Measurements from ENCODE around the gene MSANTD7. TPM values are rescaled to one million over a fixed set of nuclear protein-coding genes. Genes with fewer than 3 reads are reported as not detected.
A peak's percentile ranks its signal among the peaks of the same experiment; 100 is the strongest.

The MSANTD7 gene
- total and polyA plus RNA-seq, 2 of the 13 experiments (the other 11 are each of a cell fraction or from before 2014, with no cell fraction given), result 3.7 to 16.7 TPM

DNA sequence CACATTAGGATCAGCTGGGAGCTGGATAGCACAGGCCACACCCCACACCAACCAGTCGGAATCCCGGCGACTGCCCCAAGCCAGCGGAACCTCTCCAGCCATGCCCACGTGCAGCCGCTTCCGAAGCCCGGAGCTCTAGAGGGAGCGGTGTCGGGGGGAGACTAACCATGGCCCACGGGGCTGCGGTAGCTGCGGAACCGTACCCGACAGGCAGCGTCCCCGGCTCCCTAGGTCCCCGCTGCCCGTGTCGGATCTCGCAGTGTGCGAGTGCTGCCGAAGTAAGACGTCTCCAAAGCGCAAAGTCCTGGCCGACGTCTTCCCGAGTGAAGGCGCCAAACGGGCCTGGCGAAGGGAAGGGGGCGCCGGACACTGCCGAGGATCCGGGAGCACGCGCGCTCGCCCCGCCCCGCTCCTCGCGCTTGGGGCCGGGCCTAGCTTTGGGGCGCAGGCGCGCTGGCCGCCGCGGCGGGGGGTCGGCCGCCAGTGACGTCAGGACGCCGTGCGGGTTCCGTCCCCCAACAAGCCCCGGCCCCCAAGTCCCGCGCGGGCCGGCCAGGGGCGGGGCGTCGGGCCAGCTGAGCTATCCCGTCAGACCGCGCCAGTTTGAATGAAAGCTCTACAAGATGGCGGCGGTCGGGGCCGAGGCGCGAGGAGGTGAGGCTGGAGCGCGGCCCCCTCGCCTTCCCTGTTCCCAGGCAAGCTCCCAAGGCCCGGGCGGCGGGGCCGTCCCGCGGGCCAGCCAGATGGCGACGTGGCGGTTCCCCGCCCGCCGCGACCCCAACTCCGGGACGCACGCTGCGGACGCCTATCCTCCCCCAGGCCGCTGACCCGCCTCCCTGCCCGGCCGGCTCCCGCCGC, 40.4 kb downstream of the MSANTD7 start, which contains the start of gene SUV39H2 (continued):
- TF ChIP-seq, protein P1, sequence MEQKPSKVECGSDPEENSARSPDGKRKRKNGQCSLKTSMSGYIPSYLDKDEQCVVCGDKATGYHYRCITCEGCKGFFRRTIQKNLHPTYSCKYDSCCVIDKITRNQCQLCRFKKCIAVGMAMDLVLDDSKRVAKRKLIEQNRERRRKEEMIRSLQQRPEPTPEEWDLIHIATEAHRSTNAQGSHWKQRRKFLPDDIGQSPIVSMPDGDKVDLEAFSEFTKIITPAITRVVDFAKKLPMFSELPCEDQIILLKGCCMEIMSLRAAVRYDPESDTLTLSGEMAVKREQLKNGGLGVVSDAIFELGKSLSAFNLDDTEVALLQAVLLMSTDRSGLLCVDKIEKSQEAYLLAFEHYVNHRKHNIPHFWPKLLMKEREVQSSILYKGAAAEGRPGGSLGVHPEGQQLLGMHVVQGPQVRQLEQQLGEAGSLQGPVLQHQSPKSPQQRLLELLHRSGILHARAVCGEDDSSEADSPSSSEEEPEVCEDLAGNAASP (CRISPR knock-in tag; IDR thresholded peaks at IDR 0.05; ENCODE audit: borderline replicate concordance), result peak; percentile 14; the same call in 1 of the 2 replicates
- TF ChIP-seq ZNF24 (IDR thresholded peaks at IDR 0.05), result no peak
- no peak; the same call in 1 of the 2 replicates for TF ChIP-seq ZNF556 (CRISPR knock-in tag; IDR thresholded peaks at IDR 0.05; ENCODE audit: borderline replicate concordance)
- TF ChIP-seq ZNF614 (CRISPR knock-in tag; IDR thresholded peaks at IDR 0.05; ENCODE audit: borderline replicate concordance), result peak; percentile 67; the same call in 1 of the 2 replicates
- TF ChIP-seq FOXA1 (IDR thresholded peaks at IDR 0.05), result no peak
- TF ChIP-seq FOXA1 (CRISPR knock-in tag; IDR thresholded peaks at IDR 0.05), result no peak
- TF ChIP-seq, protein P2, sequence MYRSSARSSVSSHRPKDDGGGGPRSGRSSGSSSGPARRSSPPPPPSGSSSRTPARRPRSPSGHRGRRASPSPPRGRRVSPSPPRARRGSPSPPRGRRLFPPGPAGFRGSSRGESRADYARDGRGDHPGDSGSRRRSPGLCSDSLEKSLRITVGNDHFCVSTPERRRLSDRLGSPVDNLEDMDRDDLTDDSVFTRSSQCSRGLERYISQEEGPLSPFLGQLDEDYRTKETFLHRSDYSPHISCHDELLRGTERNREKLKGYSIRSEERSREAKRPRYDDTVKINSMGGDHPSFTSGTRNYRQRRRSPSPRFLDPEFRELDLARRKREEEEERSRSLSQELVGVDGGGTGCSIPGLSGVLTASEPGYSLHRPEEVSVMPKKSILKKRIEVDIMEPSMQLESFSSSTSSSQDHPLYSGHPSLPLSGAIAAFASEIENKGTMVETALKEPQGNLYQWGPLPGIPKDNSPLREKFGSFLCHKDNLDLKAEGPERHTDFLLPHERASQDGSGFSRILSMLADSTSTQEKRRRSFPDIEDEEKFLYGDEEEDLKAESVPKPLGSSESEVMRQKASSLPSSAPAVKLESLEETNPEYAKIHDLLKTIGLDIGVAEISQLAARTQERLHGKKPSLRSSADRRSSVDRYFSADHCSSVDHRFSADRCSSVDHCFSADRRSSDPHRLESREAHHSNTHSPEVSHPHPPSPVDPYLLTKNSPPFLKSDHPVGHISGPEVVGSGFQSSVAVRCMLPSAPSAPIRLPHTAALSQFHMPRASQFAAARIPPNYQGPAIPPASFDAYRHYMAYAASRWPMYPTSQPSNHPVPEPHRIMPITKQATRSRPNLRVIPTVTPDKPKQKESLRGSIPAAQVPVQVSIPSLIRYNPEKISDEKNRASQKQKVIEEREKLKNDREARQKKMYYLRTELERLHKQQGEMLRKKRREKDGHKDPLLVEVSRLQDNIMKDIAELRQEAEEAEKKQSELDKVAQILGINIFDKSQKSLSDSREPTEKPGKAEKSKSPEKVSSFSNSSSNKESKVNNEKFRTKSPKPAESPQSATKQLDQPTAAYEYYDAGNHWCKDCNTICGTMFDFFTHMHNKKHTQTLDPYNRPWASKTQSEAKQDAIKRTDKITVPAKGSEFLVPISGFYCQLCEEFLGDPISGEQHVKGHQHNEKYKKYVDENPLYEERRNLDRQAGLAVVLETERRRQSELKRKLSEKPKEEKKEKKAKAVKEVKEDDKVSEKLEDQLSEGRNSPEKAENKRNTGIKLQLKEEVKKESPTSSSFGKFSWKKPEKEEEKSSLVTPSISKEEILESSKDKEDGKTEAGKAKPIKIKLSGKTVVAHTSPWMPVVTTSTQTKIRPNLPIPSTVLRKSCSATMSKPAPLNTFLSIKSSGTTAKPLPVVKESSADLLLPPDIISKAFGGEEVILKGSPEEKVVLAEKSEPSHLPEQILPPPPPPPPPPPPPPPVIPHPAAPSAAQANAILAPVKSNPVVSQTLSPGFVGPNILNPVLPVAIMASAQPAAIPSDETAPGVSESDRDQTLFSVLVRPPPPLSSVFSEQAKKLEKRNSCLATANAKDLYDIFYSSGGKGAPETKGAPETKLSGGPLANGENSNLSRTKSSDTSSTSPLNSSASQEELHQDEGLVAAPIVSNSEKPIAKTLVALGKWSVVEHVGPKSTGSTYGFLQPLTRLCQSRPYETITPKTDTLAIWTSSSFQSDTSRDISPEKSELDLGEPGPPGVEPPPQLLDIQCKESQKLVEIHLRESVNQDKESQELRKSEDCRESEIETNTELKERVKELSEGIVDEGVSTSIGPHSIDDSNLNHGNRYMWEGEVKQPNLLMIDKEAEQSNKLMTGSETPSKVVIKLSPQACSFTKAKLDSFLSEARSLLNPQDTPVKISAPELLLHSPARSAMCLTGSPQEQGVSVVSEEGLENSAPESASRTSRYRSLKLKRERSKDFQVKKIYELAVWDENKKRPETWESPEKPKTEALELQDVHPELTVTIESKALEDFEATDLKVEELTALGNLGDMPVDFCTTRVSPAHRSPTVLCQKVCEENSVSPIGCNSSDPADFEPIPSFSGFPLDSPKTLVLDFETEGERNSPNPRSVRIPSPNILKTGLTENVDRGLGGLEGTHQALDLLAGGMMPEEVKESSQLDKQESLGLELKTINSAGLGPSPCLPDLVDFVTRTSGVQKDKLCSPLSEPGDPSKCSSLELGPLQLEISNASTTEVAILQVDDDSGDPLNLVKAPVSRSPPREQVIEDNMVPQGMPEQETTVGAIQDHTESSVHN (CRISPR knock-in tag; IDR thresholded peaks at IDR 0.05), result no peak
- TF ChIP-seq MXI1 (IDR thresholded peaks at IDR 0.05; ENCODE audit: borderline replicate concordance, low read depth, low read length), result peak; percentile 91
- TF ChIP-seq, protein P3, sequence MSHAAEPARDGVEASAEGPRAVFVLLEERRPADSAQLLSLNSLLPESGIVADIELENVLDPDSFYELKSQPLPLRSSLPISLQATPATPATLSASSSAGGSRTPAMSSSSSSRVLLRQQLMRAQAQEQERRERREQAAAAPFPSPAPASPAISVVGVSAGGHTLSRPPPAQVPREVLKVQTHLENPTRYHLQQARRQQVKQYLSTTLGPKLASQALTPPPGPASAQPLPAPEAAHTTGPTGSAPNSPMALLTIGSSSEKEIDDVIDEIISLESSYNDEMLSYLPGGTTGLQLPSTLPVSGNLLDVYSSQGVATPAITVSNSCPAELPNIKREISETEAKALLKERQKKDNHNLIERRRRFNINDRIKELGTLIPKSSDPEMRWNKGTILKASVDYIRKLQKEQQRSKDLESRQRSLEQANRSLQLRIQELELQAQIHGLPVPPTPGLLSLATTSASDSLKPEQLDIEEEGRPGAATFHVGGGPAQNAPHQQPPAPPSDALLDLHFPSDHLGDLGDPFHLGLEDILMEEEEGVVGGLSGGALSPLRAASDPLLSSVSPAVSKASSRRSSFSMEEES (CRISPR knock-in tag; IDR thresholded peaks at IDR 0.05), result peak; percentile 65; the same call in 1 of the 2 replicates
- peak; percentile 74 for TF ChIP-seq ZNF292 (CRISPR knock-in tag; IDR thresholded peaks at IDR 0.05; ENCODE audit: borderline replicate concordance, low read depth)
- peak; percentile 92; the same call in 1 of the 2 replicates for TF ChIP-seq ZNF761 (CRISPR knock-in tag; conservative IDR thresholded peaks at IDR 0.05)
- TF ChIP-seq, protein P4, sequence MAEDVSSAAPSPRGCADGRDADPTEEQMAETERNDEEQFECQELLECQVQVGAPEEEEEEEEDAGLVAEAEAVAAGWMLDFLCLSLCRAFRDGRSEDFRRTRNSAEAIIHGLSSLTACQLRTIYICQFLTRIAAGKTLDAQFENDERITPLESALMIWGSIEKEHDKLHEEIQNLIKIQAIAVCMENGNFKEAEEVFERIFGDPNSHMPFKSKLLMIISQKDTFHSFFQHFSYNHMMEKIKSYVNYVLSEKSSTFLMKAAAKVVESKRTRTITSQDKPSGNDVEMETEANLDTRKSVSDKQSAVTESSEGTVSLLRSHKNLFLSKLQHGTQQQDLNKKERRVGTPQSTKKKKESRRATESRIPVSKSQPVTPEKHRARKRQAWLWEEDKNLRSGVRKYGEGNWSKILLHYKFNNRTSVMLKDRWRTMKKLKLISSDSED (CRISPR knock-in tag; IDR thresholded peaks at IDR 0.05), result no peak
- no peak; the same call in 1 of the 2 replicates for TF ChIP-seq HOXD1 (CRISPR knock-in tag; IDR thresholded peaks at IDR 0.05)
- no peak for TF ChIP-seq U2AF2 (IDR thresholded peaks at IDR 0.05; ENCODE audit: low read depth, low read length)
- TF ChIP-seq SMARCE1 (IDR thresholded peaks at IDR 0.05; ENCODE audit: borderline replicate concordance), result no peak
- TF ChIP-seq RELA (CRISPR knock-in tag; IDR thresholded peaks at IDR 0.05), result no peak
- 0 out of 2 replicates have a peak, but pooled peaks have one; percentile 15 for TF ChIP-seq SOX5 (CRISPR knock-in tag; IDR thresholded peaks at IDR 0.05; ENCODE audit: borderline replicate concordance)
